Neural progenitor cell (in vitro differentiated cells): Measurements from ENCODE around the gene TAF11L12.
"Not testable (repeated sequence)": the region's sequence is repeated elsewhere in the genome, so short reads cannot be mapped to it uniquely, and the experiment has no call there.

Experiments used
- CTCF ChIP-seq: fragments of 200-600 bp; sonication (generic); IDR thresholded peaks from 2 replicates; pipeline ENCODE4 v1.5.1; 2017; ENCODE audit warnings: antibody characterized with exemption, mild to moderate bottlenecking
- EZH2 ChIP-seq: fragments of 200-600 bp; sonication (generic); IDR thresholded peaks from 2 replicates; pipeline ENCODE4 v1.6.1; 2017; ENCODE audit warnings: antibody characterized with exemption, mild to moderate bottlenecking, moderate library complexity

GRCh38 chr5:17590860-17591259 is 19.3 kb upstream of the TAF11L12 start, which contains the start of gene TAF11L8:
- TF ChIP-seq CTCF, EZH2: not testable (repeated sequence)
